ENCODE data around the gene LAMC1.

Gene LAMC1

GRCh38 chr1:183021405-183022201 is 1.6 kb upstream of the LAMC1 start:
- DNase-seq = no peak

- peak; percentile 42 for DNase-seq
Measured at GRCh38 chr1:183022202-183023145, 746 bp upstream of the LAMC1 start.

GRCh38 chr1:183023601-183024316 is 539 bp downstream of the LAMC1 start:
- DNase-seq = peak; percentile 14

GRCh38 chr1:183024317-183025009 is 1.2 kb downstream of the LAMC1 start:
- no peak for DNase-seq

- no peak for DNase-seq
Measured at GRCh38 chr1:183025010-183025337, 1.8 kb downstream of the LAMC1 start.

GRCh38 chr1:183025782-183026774 is 2.9 kb downstream of the LAMC1 start:
- DNase-seq = no peak

- DNase-seq = no peak
Measured at GRCh38 chr1:183027031-183027430, 3.8 kb downstream of the LAMC1 start.

- no peak for DNase-seq
Measured at GRCh38 chr1:183027791-183028190, 4.6 kb downstream of the LAMC1 start.

- no peak for DNase-seq
Measured at GRCh38 chr1:183029591-183030000, 6.4 kb downstream of the LAMC1 start.

- DNase-seq = no peak
Measured at GRCh38 chr1:183030053-183030452, 6.8 kb downstream of the LAMC1 start.

GRCh38 chr1:183032122-183032921 is 9.1 kb downstream of the LAMC1 start:
- no peak for DNase-seq

- peak; percentile 5 for DNase-seq
Measured at GRCh38 chr1:183033205-183033604, 10.0 kb downstream of the LAMC1 start.

- no peak for DNase-seq
Measured at GRCh38 chr1:183034682-183035081, 11.5 kb downstream of the LAMC1 start.

- DNase-seq = no peak
Measured at GRCh38 chr1:183038333-183038866, 15.2 kb downstream of the LAMC1 start.

- no peak for DNase-seq
Measured at GRCh38 chr1:183038913-183039312, 15.7 kb downstream of the LAMC1 start.

GRCh38 chr1:183039330-183039729 is 16.1 kb downstream of the LAMC1 start:
- no peak for DNase-seq

- no peak for DNase-seq
Measured at GRCh38 chr1:183039985-183040447, 16.8 kb downstream of the LAMC1 start.

- DNase-seq = no peak
Measured at GRCh38 chr1:183040547-183040971, 17.3 kb downstream of the LAMC1 start.

- no peak for DNase-seq
Measured at GRCh38 chr1:183043254-183043653, 20.0 kb downstream of the LAMC1 start.
